Rectal smooth muscle tissue (tissue), 1 donor: ENCODE data around the gene CCKAR.

Experiments used
- H3K27ac ChIP-seq: one replicate; pipeline ENCODE4 v1.7.0; 2013; ENCODE audit warnings: low read depth, low read length, inconsistent platforms
- H3K27me3 ChIP-seq: one replicate; pipeline ENCODE4 v1.7.0; 2013; ENCODE audit warnings: low read length; ENCODE audit not compliant: control insufficient read depth, insufficient read depth
- H3K36me3 ChIP-seq: one replicate; pipeline ENCODE4 v1.7.0; 2013; ENCODE audit warnings: low read length; ENCODE audit not compliant: control insufficient read depth, insufficient read depth
- H3K4me1 ChIP-seq: one replicate; pipeline ENCODE4 v1.7.0; 2013; ENCODE audit warnings: low read length; ENCODE audit not compliant: control insufficient read depth, insufficient read depth
- H3K4me3 ChIP-seq: one replicate; pipeline ENCODE4 v1.7.0; 2013; ENCODE audit warnings: low read length
- H3K9ac ChIP-seq: one replicate; pipeline ENCODE4 v1.7.0; 2013; ENCODE audit warnings: low read length

Gene CCKAR

DNA sequence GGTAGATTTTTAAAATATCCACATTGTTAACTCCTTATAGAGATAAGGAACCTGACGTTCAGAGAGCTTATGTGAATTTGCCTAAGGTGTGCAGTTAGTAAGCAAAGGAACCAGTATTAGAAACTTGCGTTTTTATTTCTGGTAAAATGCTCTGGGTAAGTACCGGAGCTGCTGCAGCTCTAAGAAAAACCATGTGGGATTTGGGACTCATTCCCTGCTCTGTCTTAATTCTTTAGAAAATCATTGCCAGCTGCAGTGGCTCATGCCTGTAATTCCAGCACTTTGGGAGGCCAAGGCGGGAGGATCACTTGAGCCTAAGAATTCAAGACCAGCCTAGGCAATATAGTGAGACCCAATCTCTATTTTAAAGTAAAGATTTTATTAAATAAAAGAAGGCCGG lies 5.8 kb downstream of the CCKAR start:
- Histone ChIP-seq H3K27ac (peak overlapping the region; percentile 0), H3K4me3 (no peak overlapping the region), H3K4me1 (peaks cover 6% of the 10 kb centered on the region), H3K9ac (no peak overlapping the region), H3K36me3 (no peaks in the 10 kb centered on the region), H3K27me3 (no peaks in the 10 kb centered on the region)

DNA sequence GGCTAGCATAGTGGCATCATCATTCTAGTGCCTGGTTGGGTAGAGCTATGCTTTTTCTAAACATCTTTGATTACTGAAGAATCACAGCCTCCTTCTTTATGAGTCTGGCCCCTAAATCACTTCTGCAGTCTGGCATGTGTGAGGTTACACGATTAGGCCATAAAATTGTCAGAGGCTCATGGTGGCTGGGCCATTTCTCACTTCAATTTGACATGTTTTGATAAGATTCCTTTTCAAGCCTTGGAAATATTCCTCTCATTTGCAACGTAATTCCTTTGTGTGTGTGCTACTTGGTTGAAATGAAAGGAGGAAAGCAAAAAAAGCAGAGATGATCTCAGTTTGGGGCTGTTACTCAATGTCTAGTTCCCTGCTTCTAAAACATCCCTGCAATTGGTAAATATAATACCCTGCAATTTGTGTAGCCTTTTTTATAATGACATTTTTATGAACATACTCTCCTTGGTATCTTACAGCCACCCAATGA lies 6.2 kb downstream of the CCKAR start:
- H3K4me3 ChIP-seq = no peak overlapping the region
- no peaks in the 10 kb centered on the region for H3K27me3 ChIP-seq

DNA sequence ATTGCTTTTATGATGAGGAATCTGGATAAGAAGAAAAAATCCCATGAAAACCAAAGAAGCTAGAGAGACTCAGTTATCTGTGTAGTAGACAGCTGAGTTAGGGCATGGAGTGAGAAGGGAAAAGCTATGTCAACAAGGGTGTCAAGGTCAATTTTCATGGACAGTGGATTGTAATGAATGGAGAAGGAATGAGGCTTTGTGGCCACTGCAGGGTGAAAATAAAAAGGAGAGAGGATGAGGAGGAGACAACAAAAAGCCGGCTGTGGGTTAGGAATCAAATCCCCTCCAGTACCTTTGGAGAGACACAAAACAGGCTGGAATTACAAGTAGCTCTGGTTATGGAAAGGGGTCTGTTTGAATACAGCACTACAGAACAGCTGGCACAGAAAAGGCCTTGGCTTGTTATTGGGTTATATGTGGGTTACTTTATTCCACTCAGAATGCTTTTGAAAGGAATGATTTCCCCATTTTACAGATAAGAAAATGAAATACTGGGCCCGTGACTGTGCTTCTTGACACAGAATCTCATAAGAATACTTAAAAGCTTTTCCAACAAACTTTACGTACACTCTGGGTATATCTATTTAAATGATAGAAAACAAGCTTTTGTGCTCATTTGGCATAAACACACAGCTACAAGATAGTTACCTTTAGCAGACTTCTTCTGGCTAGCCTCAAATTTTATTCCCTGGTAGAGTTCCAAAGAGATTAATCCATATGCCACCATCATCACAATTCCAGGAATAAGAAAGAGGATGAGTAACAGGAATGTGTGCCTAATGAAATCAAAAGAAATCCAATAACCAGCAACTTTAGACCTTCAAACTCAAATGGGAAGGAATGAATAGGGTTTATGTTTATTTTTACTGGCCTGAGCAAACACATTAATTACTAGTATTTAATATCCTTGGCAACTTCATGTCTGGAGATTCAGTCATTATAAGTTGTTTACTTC lies 7.5 kb downstream of the CCKAR start:
- Histone ChIP-seq H3K36me3 (no peaks in the 10 kb centered on the region), H3K4me1 (peaks cover 8% of the 10 kb centered on the region), H3K9ac (no peak overlapping the region), H3K27ac (peak overlapping the region; percentile 72), H3K4me3 (no peak overlapping the region), H3K27me3 (no peaks in the 10 kb centered on the region)

More for the DNA sequence above, 6.2 kb downstream of the CCKAR start:
- no peak overlapping the region for H3K9ac ChIP-seq
- no peaks in the 10 kb centered on the region for H3K36me3 ChIP-seq
- peaks cover 8% of the 10 kb centered on the region for H3K4me1 ChIP-seq
- H3K27ac ChIP-seq = peak overlapping the region; percentile 72

GRCh38 chr4:26478330-26478729 lies 12.0 kb downstream of the CCKAR start:
- no peaks in the 10 kb centered on the region for H3K36me3 ChIP-seq
- peaks cover 3% of the 10 kb centered on the region for H3K4me1 ChIP-seq
- no peak overlapping the region for H3K27ac ChIP-seq
- H3K4me3 ChIP-seq = no peak overlapping the region
- no peak overlapping the region for H3K9ac ChIP-seq
- H3K27me3 ChIP-seq = no peaks in the 10 kb centered on the region

GRCh38 chr4:26476545-26476944 lies 13.7 kb downstream of the CCKAR start:
- Histone ChIP-seq H3K9ac (no peak overlapping the region), H3K4me3 (no peak overlapping the region), H3K4me1 (peaks cover 3% of the 10 kb centered on the region), H3K27ac (no peak overlapping the region), H3K36me3 (no peaks in the 10 kb centered on the region), H3K27me3 (no peaks in the 10 kb centered on the region)

GRCh38 chr4:26475716-26476115 lies 14.6 kb downstream of the CCKAR start:
- Histone ChIP-seq H3K4me1 (peaks cover 3% of the 10 kb centered on the region), H3K4me3 (no peak overlapping the region), H3K27me3 (no peaks in the 10 kb centered on the region), H3K36me3 (no peaks in the 10 kb centered on the region), H3K27ac (no peak overlapping the region), H3K9ac (no peak overlapping the region)

DNA sequence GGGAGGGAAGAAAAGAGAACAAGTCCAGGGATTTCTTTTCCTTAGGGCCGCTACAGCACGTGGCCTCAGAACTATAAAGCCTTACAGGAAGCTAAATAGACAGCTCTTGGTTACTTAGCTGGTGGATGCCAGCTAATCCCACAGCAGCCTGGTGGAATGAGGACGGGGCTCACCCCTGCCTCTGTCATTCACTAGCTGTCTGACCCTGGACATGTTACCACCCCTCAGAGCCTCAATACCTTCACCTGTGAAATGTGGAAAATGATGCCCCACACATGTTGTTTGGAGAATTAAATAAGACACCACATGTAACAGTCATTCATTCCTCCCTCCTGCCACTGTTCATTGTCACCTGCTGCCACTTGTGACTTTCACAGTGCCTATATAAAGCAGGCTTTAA lies 15.7 kb downstream of the CCKAR start:
- H3K27me3 ChIP-seq = no peaks in the 10 kb centered on the region
- H3K4me3 ChIP-seq = no peak overlapping the region
- H3K36me3 ChIP-seq = no peaks in the 10 kb centered on the region
- H3K9ac ChIP-seq = no peak overlapping the region
- H3K4me1 ChIP-seq = peaks cover 3% of the 10 kb centered on the region
- H3K27ac ChIP-seq = no peak overlapping the region

GRCh38 chr4:26473893-26474292 lies 16.4 kb downstream of the CCKAR start:
- Histone ChIP-seq H3K27me3 (no peaks in the 10 kb centered on the region), H3K36me3 (no peaks in the 10 kb centered on the region)

DNA sequence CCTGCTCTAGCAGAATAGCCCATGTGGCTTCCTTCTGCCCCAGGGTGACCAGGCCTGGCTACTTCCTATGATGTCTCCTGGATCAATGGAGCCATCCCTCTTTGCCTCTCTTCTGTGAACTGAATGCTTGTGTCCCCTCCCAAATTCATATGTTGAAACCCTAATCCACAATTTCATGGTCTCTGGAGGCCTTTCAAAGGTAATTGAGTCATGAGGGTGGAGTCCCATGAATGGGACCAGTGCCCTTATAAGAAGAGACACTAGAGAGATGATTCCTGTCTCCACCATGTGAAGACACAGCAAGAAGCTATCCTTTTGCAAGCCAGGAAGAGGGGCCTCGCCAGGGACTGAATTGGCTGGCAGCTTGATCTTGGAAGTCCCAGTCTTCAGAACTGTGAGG lies 18.4 kb downstream of the CCKAR start:
- no peaks in the 10 kb centered on the region for H3K4me1 ChIP-seq
- no peak overlapping the region for H3K27ac ChIP-seq
- no peaks in the 10 kb centered on the region for H3K36me3 ChIP-seq
- no peaks in the 10 kb centered on the region for H3K27me3 ChIP-seq
- no peak overlapping the region for H3K9ac ChIP-seq
- no peak overlapping the region for H3K4me3 ChIP-seq

More at GRCh38 chr4:26473893-26474292, 16.4 kb downstream of the CCKAR start:
- H3K9ac ChIP-seq = no peak overlapping the region
- H3K27ac ChIP-seq = no peak overlapping the region
- H3K4me3 ChIP-seq = no peak overlapping the region
- H3K4me1 ChIP-seq = no peaks in the 10 kb centered on the region

GRCh38 chr4:26468977-26469376 lies 21.3 kb downstream of the CCKAR start:
- H3K4me3 ChIP-seq = no peak overlapping the region
- no peaks in the 10 kb centered on the region for H3K36me3 ChIP-seq
- H3K27me3 ChIP-seq = no peaks in the 10 kb centered on the region
- no peaks in the 10 kb centered on the region for H3K4me1 ChIP-seq
- H3K9ac ChIP-seq = no peak overlapping the region
- no peak overlapping the region for H3K27ac ChIP-seq

DNA sequence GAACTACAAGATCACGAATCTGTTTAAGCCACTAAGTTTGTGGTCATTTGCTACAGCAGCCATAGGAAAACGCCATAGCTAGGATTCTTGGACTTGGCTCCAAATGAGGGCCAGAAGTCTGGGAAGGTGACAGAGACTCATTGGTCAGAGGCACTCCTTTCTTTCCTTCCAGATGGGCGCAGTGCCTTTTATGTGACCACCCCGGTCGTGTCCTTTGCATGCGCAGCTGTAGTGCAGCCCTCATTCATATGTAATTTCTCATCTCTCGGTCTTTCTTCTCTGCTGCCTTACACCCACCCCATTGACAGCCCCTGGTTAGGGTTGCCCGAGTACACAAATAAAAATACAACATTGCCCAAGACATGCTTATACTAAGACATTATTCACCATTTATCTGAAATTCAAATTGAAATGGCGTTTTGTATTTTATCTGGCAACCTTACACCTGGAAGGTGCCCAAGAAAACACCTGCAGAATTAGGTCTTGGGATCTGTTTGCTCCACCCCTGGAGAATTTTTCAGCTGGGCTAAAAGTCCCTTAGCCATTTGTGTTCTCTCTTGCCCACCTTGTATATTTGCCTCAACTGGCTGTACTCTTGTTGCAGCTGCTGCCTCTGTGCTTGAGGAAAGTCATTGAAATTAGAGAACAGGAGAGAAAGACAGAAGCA lies 21.9 kb downstream of the CCKAR start:
- Histone ChIP-seq H3K27ac (no peak overlapping the region), H3K4me1 (peaks cover 3% of the 10 kb centered on the region), H3K9ac (no peak overlapping the region), H3K4me3 (no peak overlapping the region), H3K27me3 (no peaks in the 10 kb centered on the region), H3K36me3 (no peaks in the 10 kb centered on the region)

DNA sequence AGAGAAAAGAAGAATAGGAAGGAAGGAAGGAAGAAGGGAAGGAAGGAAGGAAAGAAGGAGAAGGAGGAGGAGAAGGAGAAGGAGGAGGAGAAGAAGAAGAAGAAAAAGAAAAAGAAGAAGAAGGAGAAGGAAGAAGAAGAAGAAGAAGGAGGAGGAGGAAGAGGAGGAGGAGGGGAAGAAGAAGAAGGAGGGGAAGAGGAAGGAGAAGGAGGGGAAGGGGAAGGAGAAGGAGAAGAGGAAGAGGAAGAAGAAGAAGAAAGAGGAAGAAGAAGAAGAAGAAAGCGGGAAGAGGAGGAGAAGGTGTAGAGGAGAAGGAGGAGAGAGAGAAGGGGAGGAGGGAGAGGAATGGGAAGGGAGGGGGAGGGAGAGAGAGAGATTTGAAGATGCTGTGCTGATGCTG lies 22.6 kb downstream of the CCKAR start:
- peaks cover 3% of the 10 kb centered on the region for H3K4me1 ChIP-seq
- no peaks in the 10 kb centered on the region for H3K27me3 ChIP-seq
- H3K9ac ChIP-seq = no peak overlapping the region
- no peak overlapping the region for H3K4me3 ChIP-seq
- no peak overlapping the region for H3K27ac ChIP-seq
- H3K36me3 ChIP-seq = no peaks in the 10 kb centered on the region
